Stimulated activated CD8-positive, alpha-beta memory T cell treated with anti-CD3 and anti-CD28 coated beads, Interleukin-4, amount 100 ng/mL, for 4 hours (primary cell): ENCODE results near the gene GJB4.

Experiments
- DNase-seq, 2 donors: peaks; one replicate each; pipeline ENCODE4 v3.0.0-alpha.2; 2020; ENCODE audit warnings: low read depth in 2 of 2, low spot score in 1 of 2

Gene GJB4

GRCh38 chr1:34777519-34778321 is 18.2 kb downstream of the GJB4 start:
- DNase-seq: no peak

- DNase-seq: no peak
Measured at GRCh38 chr1:34778381-34778780, 18.8 kb downstream of the GJB4 start.

- DNase-seq: no peak
Measured at GRCh38 chr1:34779005-34779404, 19.5 kb downstream of the GJB4 start.

- no peak for DNase-seq
Measured at GRCh38 chr1:34779526-34779925, 20.0 kb downstream of the GJB4 start.

GRCh38 chr1:34779962-34780361 is 20.4 kb downstream of the GJB4 start:
- no peak for DNase-seq

GRCh38 chr1:34780528-34780927 is 21.0 kb downstream of the GJB4 start:
- no peak for DNase-seq

GRCh38 chr1:34781071-34781843 is 21.7 kb downstream of the GJB4 start, which contains the start of gene GJB3:
GJB3 (plus strand) TSS chr1:34781214; CDS start chr1:34784763, 3,549 bp downstream.
- no peak for DNase-seq

GRCh38 chr1:34781844-34782391 is 22.4 kb downstream of the GJB4 start:
- no peak for DNase-seq

- DNase-seq: no peak
Measured at GRCh38 chr1:34784751-34785221, 25.2 kb downstream of the GJB4 start.

- DNase-seq: no peak
Measured at GRCh38 chr1:34785231-34785874, 25.8 kb downstream of the GJB4 start.

- DNase-seq: no peak
Measured at GRCh38 chr1:34785875-34786470, 26.4 kb downstream of the GJB4 start.

GRCh38 chr1:34786521-34787325 is 27.2 kb downstream of the GJB4 start:
- peak; percentile 17 to 27 for DNase-seq

- no peak for DNase-seq
Measured at GRCh38 chr1:34787461-34788420, 28.2 kb downstream of the GJB4 start.

- DNase-seq: no peak
Measured at GRCh38 chr1:34790985-34791384, 31.4 kb downstream of the GJB4 start.

- no peak for DNase-seq
Measured at GRCh38 chr1:34792424-34792823, 32.9 kb downstream of the GJB4 start.

GRCh38 chr1:34792868-34793727 is 33.6 kb downstream of the GJB4 start, which contains the start of gene GJA4:
GJA4 (plus strand) TSS chr1:34792999; CDS start chr1:34794214, 1,215 bp downstream.
- no peak for DNase-seq

- DNase-seq: no peak
Measured at GRCh38 chr1:34794001-34794789, 34.7 kb downstream of the GJB4 start.
